GM15510 (cell line): ENCODE measurements around the gene GARS1.

Experiments used
- POLR2A ChIP-seq: IDR thresholded peaks from 3 replicates; pipeline ENCODE4 v1.6.1; 2011; ENCODE audit warnings: borderline replicate concordance; ENCODE audit not compliant: insufficient read length; ENCODE audit errors: extremely low read depth

GARS1 gene, protein sequence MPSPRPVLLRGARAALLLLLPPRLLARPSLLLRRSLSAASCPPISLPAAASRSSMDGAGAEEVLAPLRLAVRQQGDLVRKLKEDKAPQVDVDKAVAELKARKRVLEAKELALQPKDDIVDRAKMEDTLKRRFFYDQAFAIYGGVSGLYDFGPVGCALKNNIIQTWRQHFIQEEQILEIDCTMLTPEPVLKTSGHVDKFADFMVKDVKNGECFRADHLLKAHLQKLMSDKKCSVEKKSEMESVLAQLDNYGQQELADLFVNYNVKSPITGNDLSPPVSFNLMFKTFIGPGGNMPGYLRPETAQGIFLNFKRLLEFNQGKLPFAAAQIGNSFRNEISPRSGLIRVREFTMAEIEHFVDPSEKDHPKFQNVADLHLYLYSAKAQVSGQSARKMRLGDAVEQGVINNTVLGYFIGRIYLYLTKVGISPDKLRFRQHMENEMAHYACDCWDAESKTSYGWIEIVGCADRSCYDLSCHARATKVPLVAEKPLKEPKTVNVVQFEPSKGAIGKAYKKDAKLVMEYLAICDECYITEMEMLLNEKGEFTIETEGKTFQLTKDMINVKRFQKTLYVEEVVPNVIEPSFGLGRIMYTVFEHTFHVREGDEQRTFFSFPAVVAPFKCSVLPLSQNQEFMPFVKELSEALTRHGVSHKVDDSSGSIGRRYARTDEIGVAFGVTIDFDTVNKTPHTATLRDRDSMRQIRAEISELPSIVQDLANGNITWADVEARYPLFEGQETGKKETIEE

DNA sequence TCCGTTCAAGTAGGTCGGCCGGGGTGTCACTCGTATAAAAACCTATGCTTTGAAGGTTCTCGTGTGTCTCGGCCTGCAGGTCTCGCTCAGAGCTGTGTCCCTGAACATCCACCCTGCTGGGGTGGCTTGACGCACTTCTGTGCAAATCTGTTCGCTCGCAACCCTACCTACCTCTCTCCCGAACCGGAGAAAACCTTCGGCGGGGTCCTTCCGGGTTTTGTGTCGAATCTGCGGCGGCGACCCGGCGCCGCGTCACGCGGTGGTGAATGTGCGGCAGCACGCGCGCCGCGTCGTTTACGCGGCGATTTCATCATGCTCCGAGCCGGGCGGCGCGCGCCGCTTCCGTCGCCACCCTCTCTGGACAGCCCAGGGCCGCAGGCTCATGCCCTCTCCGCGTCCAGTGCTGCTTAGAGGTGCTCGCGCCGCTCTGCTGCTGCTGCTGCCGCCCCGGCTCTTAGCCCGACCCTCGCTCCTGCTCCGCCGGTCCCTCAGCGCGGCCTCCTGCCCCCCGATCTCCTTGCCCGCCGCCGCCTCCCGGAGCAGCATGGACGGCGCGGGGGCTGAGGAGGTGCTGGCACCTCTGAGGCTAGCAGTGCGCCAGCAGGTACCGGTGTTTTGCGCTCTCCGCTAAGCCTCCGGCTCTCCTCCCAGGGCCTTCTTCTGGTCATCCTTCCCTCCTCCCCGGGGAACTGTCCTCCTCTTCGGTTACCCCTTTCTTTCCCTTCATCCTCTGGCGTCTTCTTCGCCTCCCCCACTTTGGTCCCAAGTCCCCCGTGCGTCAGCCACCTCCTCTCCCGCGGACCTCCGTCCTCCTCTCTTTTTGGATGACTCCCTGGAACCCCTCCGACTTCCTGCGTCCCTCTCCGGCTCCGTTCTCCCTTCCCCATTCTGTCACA is at the start of gene GARS1:
Gene GARS1, plus strand, starts transcription at position 339 of the 896 bp plus-strand sequence. Its CDS starts 44 bp downstream, at position 383.
- TF ChIP-seq POLR2A: peak; percentile 97

DNA sequence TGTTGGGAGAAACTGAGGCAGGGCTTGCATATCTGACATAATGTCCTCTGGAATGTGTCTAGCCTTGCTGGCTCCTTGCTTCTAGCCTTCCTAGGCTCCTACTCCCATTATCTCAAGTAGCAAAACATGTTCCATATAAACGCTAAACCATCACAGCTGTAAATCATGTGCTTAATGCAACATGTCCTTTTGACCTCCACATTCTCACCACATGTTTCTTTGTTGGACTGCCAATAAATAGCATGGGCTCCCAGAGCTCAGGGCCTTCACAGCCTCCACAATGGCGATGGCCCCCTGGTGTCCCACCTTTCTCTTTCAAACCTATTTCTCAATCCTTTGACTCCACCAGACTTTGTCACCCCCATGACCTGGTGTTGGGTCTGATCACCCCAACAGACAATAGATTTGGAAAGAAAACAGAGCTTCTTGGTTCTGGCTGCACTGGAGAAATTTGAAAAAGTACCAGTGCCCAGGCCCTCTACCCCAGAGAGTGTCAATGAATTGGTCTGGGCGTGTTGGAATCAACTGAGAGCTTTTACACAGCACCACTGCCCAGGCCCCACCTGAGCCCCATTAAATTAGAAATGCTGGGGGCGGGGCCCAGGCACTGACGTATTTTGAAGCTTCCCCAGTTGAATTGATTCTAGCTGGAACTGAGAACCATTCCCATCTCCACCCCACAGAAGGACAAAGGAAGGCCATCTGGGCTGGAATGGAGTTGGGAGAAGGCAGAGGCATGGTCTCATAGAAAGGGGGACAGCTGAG is 48.7 kb upstream of the GARS1 start:
- no peak for TF ChIP-seq POLR2A

DNA sequence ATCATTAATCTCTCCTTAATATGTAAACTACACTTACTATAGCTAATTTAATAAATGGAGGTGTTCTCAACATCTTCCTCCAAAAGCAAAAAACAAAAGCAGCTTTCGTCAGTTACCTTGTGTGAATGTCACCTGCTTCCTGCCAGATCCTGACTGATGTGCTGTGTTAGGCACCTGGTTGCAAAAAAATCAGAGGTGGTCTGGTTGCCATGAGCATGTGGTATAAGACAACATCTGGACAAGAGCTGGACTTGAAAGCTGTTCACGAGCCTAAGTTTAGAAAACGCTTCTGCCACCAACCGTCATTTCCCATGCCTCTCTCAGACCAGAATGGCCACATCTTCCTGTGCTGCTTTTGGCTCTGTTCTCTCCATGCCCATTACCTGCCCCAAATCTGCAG is 48.1 kb upstream of the GARS1 start:
- no peak for TF ChIP-seq POLR2A

DNA sequence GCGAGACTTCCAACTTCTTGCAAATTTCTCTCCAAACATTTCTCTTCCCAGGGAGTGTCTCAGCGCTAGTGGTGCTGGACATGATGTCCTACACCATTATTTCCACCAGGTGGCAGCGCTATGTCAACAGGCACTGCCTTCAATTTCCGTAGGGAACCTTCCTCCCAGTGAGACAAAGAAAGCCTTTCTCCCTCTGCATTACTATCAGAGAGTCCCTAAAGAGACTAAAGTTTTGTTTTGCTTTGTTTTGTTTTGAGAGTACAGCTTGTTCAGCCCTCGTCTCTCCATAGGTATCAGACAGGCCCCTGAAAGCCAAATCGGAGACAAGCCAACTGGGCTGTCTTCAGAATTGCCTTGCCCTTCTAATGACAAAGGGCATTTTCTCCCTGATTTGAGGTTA is 45.8 kb upstream of the GARS1 start:
- no peak for TF ChIP-seq POLR2A

DNA sequence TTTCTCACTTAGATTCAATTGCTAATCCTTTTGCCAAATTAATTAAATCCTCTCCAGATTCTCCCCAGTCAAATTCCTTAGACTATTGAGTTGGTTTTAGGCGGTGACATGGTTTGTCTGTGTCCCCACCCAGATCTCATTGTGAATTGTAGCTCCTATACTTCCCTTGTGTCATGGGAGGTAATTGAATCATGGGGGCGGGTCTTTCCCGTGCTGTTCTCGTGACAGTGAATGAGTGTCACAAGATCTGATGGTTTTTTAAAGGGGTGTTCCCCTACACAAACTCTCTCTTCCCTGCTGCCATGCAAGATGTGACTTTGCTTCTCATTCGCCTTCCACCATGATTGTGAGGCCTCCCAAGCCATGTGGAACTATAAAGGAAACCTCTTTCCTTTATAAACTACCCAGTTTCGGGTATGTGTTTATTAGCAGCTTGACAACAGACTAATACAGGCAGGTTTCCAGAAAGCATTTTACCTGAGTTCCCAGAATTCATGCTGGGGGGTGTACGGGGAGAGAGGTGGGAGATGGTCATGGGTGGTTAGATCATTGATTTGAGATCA is 44.7 kb upstream of the GARS1 start:
- no peak for TF ChIP-seq POLR2A

DNA sequence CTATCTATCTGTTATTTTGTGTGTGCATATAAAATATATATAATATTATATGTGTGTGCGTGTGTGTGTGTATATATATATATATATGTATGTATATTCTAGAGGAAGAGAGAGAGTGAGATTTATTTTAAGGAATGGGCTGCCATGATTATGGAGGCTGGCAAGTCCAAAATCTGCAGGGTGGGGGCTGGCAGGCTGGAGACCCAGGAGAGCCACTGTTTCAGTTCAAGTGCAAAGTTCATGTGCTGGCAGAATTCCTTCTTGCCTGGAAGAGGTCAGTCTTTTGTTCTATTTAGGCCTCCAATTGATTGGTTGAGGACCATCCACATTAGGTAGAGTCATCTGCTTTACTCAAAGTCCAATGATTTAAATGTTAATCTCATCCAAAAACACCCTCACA is 42.3 kb upstream of the GARS1 start:
- no peak for TF ChIP-seq POLR2A

DNA sequence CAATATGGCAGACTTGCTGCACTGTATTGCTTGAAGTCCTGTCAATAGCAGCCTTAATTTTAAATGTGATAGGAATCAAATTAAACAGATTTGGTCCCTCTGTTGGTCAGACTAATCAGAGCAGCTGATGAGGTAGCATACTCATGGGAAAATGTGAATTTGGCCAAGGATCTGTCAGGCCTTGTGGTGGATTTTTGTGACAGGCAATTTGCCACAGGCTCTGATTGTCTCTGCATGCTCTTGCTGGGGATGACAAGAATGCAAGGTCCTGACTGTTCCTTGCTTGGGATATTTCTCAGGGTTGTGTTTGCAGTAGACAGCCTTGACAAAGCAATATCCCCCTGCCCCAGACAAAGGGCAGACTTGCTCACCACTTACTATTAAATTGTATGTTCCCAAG is 41.5 kb upstream of the GARS1 start:
- no peak for TF ChIP-seq POLR2A

DNA sequence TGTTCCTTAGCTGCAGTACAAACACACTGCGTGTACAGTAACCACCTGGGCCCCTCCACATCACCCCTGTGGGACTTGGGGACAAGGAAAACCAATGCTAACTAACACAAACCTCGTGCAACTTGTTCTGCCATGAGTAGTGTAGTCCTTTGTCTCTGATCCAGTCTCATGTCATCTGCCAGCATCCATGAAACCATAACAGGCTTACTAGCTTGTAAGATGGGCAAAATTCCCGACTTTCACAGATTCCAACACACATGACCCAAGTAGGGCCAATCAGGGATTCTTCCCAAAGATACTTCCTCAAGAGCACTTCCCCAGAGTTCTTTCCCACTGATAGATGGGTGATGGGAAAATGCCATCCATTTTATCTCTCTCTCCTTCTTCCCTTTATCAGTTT is 41.1 kb upstream of the GARS1 start:
- no peak for TF ChIP-seq POLR2A

DNA sequence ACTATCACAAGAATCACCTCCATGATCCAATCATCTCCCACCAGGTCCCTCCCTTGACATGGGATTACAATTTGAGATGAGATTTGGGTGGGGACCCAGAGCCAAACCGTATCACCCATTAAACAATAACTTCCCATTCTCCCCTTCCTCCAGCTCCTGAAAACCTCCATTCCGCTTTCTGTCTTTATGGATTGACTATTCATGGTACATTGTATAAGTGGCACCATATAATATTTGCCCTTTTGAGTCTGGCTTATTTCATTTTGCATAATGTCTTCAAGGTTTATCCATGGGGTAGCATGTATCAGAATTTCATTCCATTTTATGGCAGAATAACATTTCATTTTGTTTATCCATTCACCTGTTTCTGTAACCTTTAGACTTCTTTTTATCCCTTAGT is 39.2 kb upstream of the GARS1 start:
- no peak for TF ChIP-seq POLR2A

DNA sequence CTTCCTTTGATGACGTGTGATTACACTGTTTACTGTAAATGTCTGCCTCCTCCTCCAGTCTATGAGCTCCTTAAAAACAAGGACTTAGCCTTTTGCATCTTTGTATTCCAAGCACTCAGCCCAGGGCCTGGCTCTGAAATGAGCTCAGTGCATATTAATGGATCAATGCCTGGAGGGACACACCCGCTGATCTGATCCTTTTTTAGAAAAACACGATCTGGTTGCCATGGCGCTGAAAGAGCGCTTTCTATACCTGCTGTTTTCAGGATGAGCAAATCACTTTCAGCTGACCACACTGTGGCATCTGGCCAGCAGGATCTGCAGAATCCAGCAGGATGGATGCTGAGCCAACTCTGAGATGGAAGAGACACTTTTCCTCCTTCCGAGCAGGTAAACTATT is 37.8 kb upstream of the GARS1 start:
- no peak for TF ChIP-seq POLR2A

DNA sequence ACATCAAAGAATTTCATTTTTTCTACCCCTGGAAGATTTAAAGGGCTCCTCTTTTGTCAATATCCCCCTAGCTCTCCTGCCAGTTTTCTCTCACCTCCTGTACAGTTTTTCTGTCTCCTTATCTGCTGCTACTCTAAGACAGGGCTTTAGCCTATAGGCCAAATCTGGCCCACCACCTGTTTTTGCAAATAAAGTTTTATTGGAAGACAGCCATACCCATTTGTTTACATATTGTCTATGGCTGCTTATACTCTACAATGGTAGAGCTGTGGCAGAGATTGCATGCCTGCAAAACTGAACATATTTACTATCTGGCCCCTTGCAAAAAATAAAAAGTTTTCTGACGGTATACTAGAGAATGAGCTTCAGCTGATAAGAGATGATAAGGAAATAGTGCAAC is 37.4 kb upstream of the GARS1 start:
- no peak for TF ChIP-seq POLR2A

DNA sequence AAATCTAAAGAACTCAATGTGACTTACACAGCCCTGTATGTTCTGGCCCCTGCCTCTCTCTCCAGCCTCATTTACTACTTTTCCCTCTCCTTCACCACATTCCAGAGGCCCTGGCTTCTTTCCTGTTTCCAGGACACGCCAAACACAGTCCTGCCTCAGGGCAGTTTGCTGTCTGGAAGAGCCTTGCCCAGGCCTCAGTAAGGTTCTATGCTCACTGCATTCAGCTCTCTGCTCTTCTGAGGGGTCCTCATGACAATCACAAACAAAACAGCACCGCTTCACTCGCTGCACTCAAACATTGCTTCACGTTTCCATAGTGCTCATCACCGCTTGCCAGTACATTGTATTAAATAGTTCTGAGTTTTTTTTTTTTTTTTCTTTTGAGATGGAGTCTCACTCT is 35.1 kb upstream of the GARS1 start:
- TF ChIP-seq POLR2A: no peak

DNA sequence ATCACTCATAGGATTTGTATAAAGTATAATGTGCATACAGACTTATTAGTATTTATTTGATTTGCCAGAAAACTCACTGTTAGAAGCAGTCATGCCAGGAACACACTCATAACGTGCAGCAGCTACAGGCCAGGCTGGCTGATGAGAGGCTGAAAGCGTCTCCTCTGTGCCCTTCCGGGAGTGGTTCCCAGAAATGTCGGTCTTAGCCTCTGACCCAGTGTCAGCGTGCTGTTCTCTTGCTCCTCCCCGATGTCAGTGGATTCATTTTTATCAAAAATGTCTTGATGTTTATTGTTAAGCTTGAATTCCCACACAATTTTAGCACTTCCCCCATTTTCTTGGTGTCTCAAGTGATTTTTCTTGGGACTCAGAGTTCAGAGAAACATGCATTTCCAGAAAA is 33.3 kb upstream of the GARS1 start:
- no peak for TF ChIP-seq POLR2A

DNA sequence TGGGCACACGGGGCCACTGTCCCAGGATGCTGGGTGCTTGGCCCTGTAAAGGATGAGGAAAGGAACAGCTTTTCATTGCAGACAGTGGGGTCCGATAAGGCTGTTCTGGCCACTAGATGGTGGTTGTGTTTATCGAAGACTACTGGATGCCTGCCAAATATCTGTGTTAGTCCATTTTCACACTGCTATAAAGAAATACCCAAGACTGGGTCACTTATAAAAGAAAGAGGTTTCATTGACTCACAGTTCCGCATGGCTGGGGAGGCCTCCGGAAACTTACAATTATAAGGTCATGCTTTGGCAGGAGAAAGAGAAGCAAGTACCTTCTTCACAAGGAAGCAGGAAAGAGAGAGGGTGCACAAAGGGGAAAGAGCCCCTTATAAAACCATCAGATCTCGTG is 32.2 kb upstream of the GARS1 start:
- TF ChIP-seq POLR2A: no peak
